Peyer's patch (tissue), 4 donors: ENCODE measurements around the gene CNTN4.

Experiments used
- CTCF ChIP-seq, 6 experiments: fragments of 450-650 bp in 4 of 6; fragments of 200-600 bp in 2 of 6; sonication (generic) in 1 of 6; IDR thresholded peaks; one replicate each; pipeline ENCODE4 v1.5.1; 2017 to 2019; ENCODE audit warnings: antibody characterized with exemption in 6 of 6, mild to moderate bottlenecking in 3 of 6, moderate library complexity in 1 of 6
- POLR2A ChIP-seq, 2 donors: fragments of 450-650 bp; IDR thresholded peaks; one replicate each; pipeline ENCODE4 v1.5.1; 2017; ENCODE audit warnings: antibody characterized with exemption in 2 of 2, mild to moderate bottlenecking in 2 of 2, moderate library complexity in 2 of 2

- no peak for TF ChIP-seq CTCF (IDR thresholded peaks at IDR 0.05)
- no peak for TF ChIP-seq POLR2A (IDR thresholded peaks at IDR 0.05)
Observed at GRCh38 chr3:2568929-2569328, 470.3 kb downstream of the CNTN4 start.
